H9 (cell line): ENCODE measurements around the gene HOXC10. TPM values are rescaled to one million over a fixed set of nuclear protein-coding genes. Genes with fewer than 3 reads are reported as not detected.

ENCODE experiments used
- DNase-seq: peaks from one replicate; pipeline ENCODE4 v3.0.0-alpha.2; 2017
- H2AFZ ChIP-seq: one replicate; pipeline ENCODE4 v1.6.1; 2013; ENCODE audit warnings: mild to moderate bottlenecking, low read length, control low read depth, moderate library complexity
- H2AK5ac ChIP-seq: 2 replicates; pipeline ENCODE4 v1.6.1; 2013; ENCODE audit warnings: low read length, control low read depth, mixed read lengths; ENCODE audit not compliant: insufficient read length
- H2BK120ac ChIP-seq: one replicate; pipeline ENCODE4 v1.6.1; 2013; ENCODE audit warnings: low read depth, mild to moderate bottlenecking, low read length, control low read depth, inconsistent platforms; ENCODE audit not compliant: poor library complexity, severe bottlenecking
- H2BK12ac ChIP-seq: 2 replicates; pipeline ENCODE4 v1.6.1; 2013; ENCODE audit warnings: low read length, control low read depth, mixed read lengths, low read depth; ENCODE audit not compliant: insufficient read length
- H2BK15ac ChIP-seq: 2 replicates; pipeline ENCODE4 v1.6.1; 2013; ENCODE audit warnings: low read depth, low read length, control low read depth
- H2BK20ac ChIP-seq: one replicate; pipeline ENCODE4 v1.6.1; 2013; ENCODE audit warnings: low read depth, mild to moderate bottlenecking, low read length, control low read depth, inconsistent platforms; ENCODE audit not compliant: poor library complexity, severe bottlenecking
- H2BK5ac ChIP-seq: 2 replicates; pipeline ENCODE4 v1.6.1; 2013; ENCODE audit warnings: low read length, control low read depth, mixed read lengths; ENCODE audit not compliant: insufficient read length
- H3K14ac ChIP-seq: 2 replicates; pipeline ENCODE4 v1.6.1; 2013; ENCODE audit warnings: low read length, control low read depth; ENCODE audit not compliant: insufficient read depth
- H3K18ac ChIP-seq: 2 replicates; pipeline ENCODE4 v1.6.1; 2013; ENCODE audit warnings: low read depth, mild to moderate bottlenecking, mixed read lengths, low read length, control low read depth; ENCODE audit not compliant: insufficient read length
- H3K23ac ChIP-seq: 2 replicates; pipeline ENCODE4 v1.6.1; 2013; ENCODE audit warnings: low read length, control low read depth, mixed read lengths, low read depth; ENCODE audit not compliant: insufficient read length
- H3K23me2 ChIP-seq: 2 replicates; pipeline ENCODE4 v1.6.1; 2013; ENCODE audit warnings: low read depth, mild to moderate bottlenecking, mixed read lengths, low read length, control low read depth; ENCODE audit not compliant: insufficient read length, poor library complexity, severe bottlenecking
- H3K27ac ChIP-seq: 2 replicates; pipeline ENCODE4 v1.5.1; 2013; ENCODE audit warnings: low read length, control low read depth, mixed read lengths, low read depth; ENCODE audit not compliant: insufficient read length
- H3K27me3 ChIP-seq: 2 replicates; pipeline ENCODE4 v1.6.1; 2013; ENCODE audit warnings: low read length, control low read depth, inconsistent platforms; ENCODE audit not compliant: insufficient read depth
- H3K4ac ChIP-seq: 2 replicates; pipeline ENCODE4 v1.6.1; 2013; ENCODE audit warnings: low read depth, mild to moderate bottlenecking, control low read depth, inconsistent platforms, low read length, moderate library complexity
- H3K4me1 ChIP-seq: 2 replicates; pipeline ENCODE4 v1.6.1; 2013; ENCODE audit warnings: low read length, control low read depth, inconsistent platforms; ENCODE audit not compliant: insufficient read depth
- H3K4me2 ChIP-seq: 2 replicates; pipeline ENCODE4 v1.6.1; 2013; ENCODE audit warnings: low read length, control low read depth, mixed read lengths; ENCODE audit not compliant: insufficient read length, insufficient read depth
- H3K56ac ChIP-seq: 2 replicates; pipeline ENCODE4 v1.6.1; 2013; ENCODE audit warnings: low read depth, mild to moderate bottlenecking, mixed read lengths, low read length, control low read depth; ENCODE audit not compliant: insufficient read length
- H3K79me1 ChIP-seq: 2 replicates; pipeline ENCODE4 v1.6.1; 2013; ENCODE audit warnings: low read depth, mild to moderate bottlenecking, moderate library complexity, low read length, control low read depth, inconsistent platforms; ENCODE audit not compliant: insufficient read depth, poor library complexity, severe bottlenecking
- H3K79me2 ChIP-seq: 2 replicates; pipeline ENCODE4 v1.6.1; 2013; ENCODE audit warnings: low read length, control low read depth, inconsistent platforms; ENCODE audit not compliant: insufficient read depth
- H3K9ac ChIP-seq: 2 replicates; pipeline ENCODE4 v1.6.1; 2013; ENCODE audit warnings: low read length, control low read depth, mixed read lengths; ENCODE audit not compliant: insufficient read length; ENCODE audit errors: extremely low read depth
- H3K9me3 ChIP-seq: one replicate; pipeline ENCODE4 v1.6.1; 2013; ENCODE audit warnings: low read depth, low read length, inconsistent platforms; ENCODE audit not compliant: control insufficient read depth
- H3T11ph ChIP-seq: one replicate; pipeline ENCODE4 v1.6.1; 2013; ENCODE audit warnings: mild to moderate bottlenecking, low read length, control low read depth, inconsistent platforms
- H4K20me1 ChIP-seq: one replicate; pipeline ENCODE4 v1.6.1; 2013; ENCODE audit not compliant: control insufficient read depth, insufficient read length, insufficient read depth
- H4K5ac ChIP-seq: 2 replicates; pipeline ENCODE4 v1.6.1; 2013; ENCODE audit warnings: low read depth, mild to moderate bottlenecking, mixed read lengths, low read length, control low read depth; ENCODE audit not compliant: insufficient read length
- H4K8ac ChIP-seq: replicated peaks from 2 replicates; pipeline ENCODE4 v1.6.1; 2013; ENCODE audit warnings: low read length, control low read depth, mixed read lengths, low read depth; ENCODE audit not compliant: insufficient read length
- H4K91ac ChIP-seq: 2 replicates; pipeline ENCODE4 v1.6.1; 2013; ENCODE audit warnings: low read depth, mild to moderate bottlenecking, moderate library complexity, mixed read lengths, low read length, control low read depth; ENCODE audit not compliant: insufficient read length
- H3K27ac Mint-ChIP-seq, 3 experiments: 2 replicates in 2 of 3; 3 replicates in 1 of 3; pipeline ENCODE4 v1.8.0; 2020 to 2021; ENCODE audit warnings: mixed read lengths in 3 of 3, mild to moderate bottlenecking in 1 of 3, moderate library complexity in 1 of 3
- H3K27me3 Mint-ChIP-seq: 2 replicates; pipeline ENCODE4 v1.8.0; 2021; ENCODE audit warnings: low read depth, mild to moderate bottlenecking, moderate library complexity, mixed read lengths
- H3K36me3 Mint-ChIP-seq, 3 experiments: 2 replicates in 2 of 3; 3 replicates in 1 of 3; pipeline ENCODE4 v1.8.0; 2020 to 2021; ENCODE audit warnings: low read depth in 3 of 3, mixed read lengths in 3 of 3; ENCODE audit not compliant: insufficient read depth in 1 of 3
- H3K4me1 Mint-ChIP-seq, 2 experiments: 2 replicates each; pipeline ENCODE4 v1.8.0; 2020; ENCODE audit warnings: mixed read lengths in 2 of 2
- H3K4me3 Mint-ChIP-seq, 2 experiments: 2 replicates in 1 of 2; 3 replicates in 1 of 2; pipeline ENCODE4 v1.8.0; 2020 to 2021; ENCODE audit warnings: mild to moderate bottlenecking in 2 of 2, mixed read lengths in 2 of 2, moderate library complexity in 1 of 2
- H3K9me3 Mint-ChIP-seq, 2 experiments: 2 replicates in 1 of 2; 3 replicates in 1 of 2; pipeline ENCODE4 v1.8.0; 2020; ENCODE audit warnings: mild to moderate bottlenecking in 2 of 2, mixed read lengths in 2 of 2, moderate library complexity in 1 of 2
- CTCF ChIP-seq: fragments of 200-600 bp; sonication (generic); conservative IDR thresholded peaks from 3 replicates; pipeline ENCODE4 v1.8.0; 2021; ENCODE audit warnings: antibody characterized with exemption, mild to moderate bottlenecking
- WGBS: extraction: QIAGEN DNeasy Blood & Tissue Kit; methylation state at CpG from one replicate; pipeline ENCODE4 v1.1.7; 2013; ENCODE audit warnings: missing lambda C conversion rate, low lambda C conversion rate, mixed read lengths; ENCODE audit not compliant: insufficient read length; ENCODE audit errors: extremely low coverage; 5-methylcytosine and 5-hydroxymethylcytosine counted together
- total RNA-seq: library from RNA; stranded (reverse); gene quantifications from 2 replicates; pipeline ENCODE4 v1.2.1, GENCODE V29; 2021

HOXC10 gene
- total RNA-seq, 1 experiment from 2014 or later: not detected

GRCh38 chr12:53942467-53942997 is 42.4 kb upstream of the HOXC10 start:
- Histone ChIP-seq H2BK120ac (no peak overlapping the region), H4K91ac (no peak overlapping the region), H4K8ac (no peak overlapping the region), H3K14ac (no peak overlapping the region), H3K9ac (no peak overlapping the region), H3K4me2 (no peak overlapping the region), H2AK5ac (no peak overlapping the region), H3K9me3 (no peaks in the 10 kb centered on the region), H3K27me3 (peaks cover 91% of the 10 kb centered on the region), H3K27ac (no peak overlapping the region), H3K4me1 (no peaks in the 10 kb centered on the region), H3K23ac (no peak overlapping the region), H3K79me1 (no peaks in the 10 kb centered on the region), H3K56ac (no peak overlapping the region), H3K4ac (no peak overlapping the region), H3K23me2 (no peaks in the 10 kb centered on the region), H2BK15ac (no peak overlapping the region), H3K79me2 (no peaks in the 10 kb centered on the region), H2BK5ac (no peak overlapping the region), H2BK12ac (no peak overlapping the region), H4K20me1 (no peaks in the 10 kb centered on the region), H2BK20ac (no peak overlapping the region), H4K5ac (no peak overlapping the region), H3T11ph (no peak overlapping the region), H3K18ac (no peak overlapping the region), H2AFZ (no peak overlapping the region)
- Mint-ChIP-seq H3K27ac (no peak overlapping the region), H3K27me3 (peaks cover 98% of the 10 kb centered on the region), H3K36me3 (no peaks in the 10 kb centered on the region), H3K9me3 (peaks cover 0 to 4% of the 10 kb centered on the region in 2 experiments; a peak in 4 of 5 replicates), H3K4me1 (peaks cover 0 to 16% of the 10 kb centered on the region in 2 experiments; a peak in 3 of 4 replicates), H3K4me3 (no peak overlapping the region)
- TF ChIP-seq CTCF: no peak
- no CpG with 5 or more reads among the region's 2 CpGs for WGBS
- no peak for DNase-seq
